ENCODE data around the gene OR5L2.

Gene OR5L2

DNA sequence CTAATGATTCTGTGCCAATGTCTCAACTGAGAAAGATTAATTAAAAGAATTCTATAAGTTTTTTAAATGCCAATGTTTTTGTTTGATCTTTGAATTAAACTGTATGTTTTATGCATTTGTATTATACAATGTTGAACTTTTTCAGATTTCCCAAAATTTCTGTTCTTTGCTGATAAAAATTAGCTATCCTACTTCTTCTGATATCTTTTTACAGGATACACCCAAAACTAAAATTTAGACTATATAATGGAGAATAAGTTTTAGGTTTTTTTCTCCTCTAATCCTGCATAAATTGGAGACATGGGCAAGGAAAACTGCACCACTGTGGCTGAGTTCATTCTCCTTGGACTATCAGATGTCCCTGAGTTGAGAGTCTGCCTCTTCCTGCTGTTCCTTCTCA lies at the start of gene OR5L2:
Gene OR5L2 (plus strand): TSS at position 301 of the 400 bp plus-strand sequence. CDS start 0 bp downstream, at position 301.
- H3K9ac ChIP-seq (ENCODE audit: low read length in 5 of 5): no peak within 1 kb of the TSS

DNA sequence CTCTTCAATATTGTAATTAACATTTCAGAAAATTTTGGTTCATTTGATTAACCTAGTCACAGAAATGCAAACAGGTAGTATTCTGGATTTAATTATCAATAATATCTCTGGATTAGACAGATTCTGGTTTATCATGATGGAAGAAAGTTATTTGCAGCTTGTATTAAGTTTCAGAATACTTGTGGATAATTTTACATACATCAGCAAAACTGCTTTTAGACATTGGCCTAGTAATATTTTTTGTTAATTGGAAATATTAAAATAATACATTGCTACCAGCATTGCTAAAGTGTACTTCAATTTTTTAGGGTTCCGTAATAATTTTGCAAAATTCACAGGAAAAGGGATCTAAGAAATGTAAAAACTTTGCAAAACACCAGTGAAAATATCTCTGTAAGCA lies 35.4 kb upstream of the OR5L2 start:
- no peak overlapping the region for H3K4me3 ChIP-seq (ENCODE audit: low read depth in 1 of 5, low read length in 5 of 5)
- no peaks in the 10 kb centered on the region for H3K27me3 ChIP-seq (ENCODE audit: control insufficient read depth in 5 of 5, insufficient read depth in 4 of 5, low read length in 5 of 5)
- H3K4me1 ChIP-seq (ENCODE audit: control insufficient read depth in 5 of 5, insufficient read depth in 5 of 5, low read length in 5 of 5): no peaks in the 10 kb centered on the region
- no peak overlapping the region for H3K9ac ChIP-seq (ENCODE audit: low read length in 5 of 5)
- H3K27ac ChIP-seq (ENCODE audit: low read depth, low read length): no peak overlapping the region
- peaks cover 0 to 4% (median 0%) of the 10 kb centered on the region in 5 donors for H3K9me3 ChIP-seq (ENCODE audit: control insufficient read depth in 5 of 5, low read length in 5 of 5)
- H3K36me3 ChIP-seq (ENCODE audit: control insufficient read depth in 5 of 5, insufficient read depth in 5 of 5, low read length in 5 of 5): no peaks in the 10 kb centered on the region

More for the DNA sequence above, at the start of gene OR5L2:
- no peak within 1 kb of the TSS for H3K27ac ChIP-seq (ENCODE audit: low read depth, low read length)
- no peak within 1 kb of the TSS for H3K4me3 ChIP-seq (ENCODE audit: low read depth in 1 of 5, low read length in 5 of 5)
- no peaks in the 10 kb centered on the region for H3K4me1 ChIP-seq (ENCODE audit: control insufficient read depth in 5 of 5, insufficient read depth in 5 of 5, low read length in 5 of 5)
- H3K9me3 ChIP-seq (ENCODE audit: control insufficient read depth in 5 of 5, low read length in 5 of 5): peaks cover 0 to 2% (median 0%) of the 10 kb centered on the region in 5 donors
- no peaks in the 10 kb centered on the region for H3K27me3 ChIP-seq (ENCODE audit: control insufficient read depth in 5 of 5, insufficient read depth in 4 of 5, low read length in 5 of 5)
- no peaks in the 10 kb centered on the region for H3K36me3 ChIP-seq (ENCODE audit: control insufficient read depth in 5 of 5, insufficient read depth in 5 of 5, low read length in 5 of 5)

DNA sequence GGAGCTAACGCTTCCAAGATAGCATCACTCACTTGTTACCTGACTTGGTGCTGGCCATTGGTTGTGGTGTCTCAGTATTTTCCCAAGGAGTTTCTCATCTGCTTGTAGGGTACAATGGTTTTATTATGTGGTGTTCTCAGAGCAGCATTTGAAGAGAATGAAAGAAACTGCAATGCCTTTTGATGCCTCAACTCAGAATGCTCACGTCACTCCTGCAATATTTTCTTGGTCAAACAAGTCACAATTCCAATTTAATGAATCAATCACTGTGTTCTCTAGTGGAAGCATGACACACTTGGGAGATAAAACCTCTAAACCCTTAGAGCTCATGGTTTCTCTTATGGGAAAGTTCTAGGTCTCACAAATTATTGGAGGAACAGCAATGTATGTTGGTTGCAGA lies 33.7 kb upstream of the OR5L2 start:
- Histone ChIP-seq H3K27me3 (ENCODE audit: control insufficient read depth in 5 of 5, insufficient read depth in 4 of 5, low read length in 5 of 5) (no peaks in the 10 kb centered on the region), H3K4me1 (ENCODE audit: control insufficient read depth in 5 of 5, insufficient read depth in 5 of 5, low read length in 5 of 5) (no peaks in the 10 kb centered on the region), H3K9me3 (ENCODE audit: control insufficient read depth in 5 of 5, low read length in 5 of 5) (peaks cover 0 to 4% (median 0%) of the 10 kb centered on the region in 5 donors), H3K9ac (ENCODE audit: low read length in 5 of 5) (no peak overlapping the region), H3K36me3 (ENCODE audit: control insufficient read depth in 5 of 5, insufficient read depth in 5 of 5, low read length in 5 of 5) (no peaks in the 10 kb centered on the region), H3K27ac (ENCODE audit: low read depth, low read length) (no peak overlapping the region), H3K4me3 (ENCODE audit: low read depth in 1 of 5, low read length in 5 of 5) (no peak overlapping the region)

DNA sequence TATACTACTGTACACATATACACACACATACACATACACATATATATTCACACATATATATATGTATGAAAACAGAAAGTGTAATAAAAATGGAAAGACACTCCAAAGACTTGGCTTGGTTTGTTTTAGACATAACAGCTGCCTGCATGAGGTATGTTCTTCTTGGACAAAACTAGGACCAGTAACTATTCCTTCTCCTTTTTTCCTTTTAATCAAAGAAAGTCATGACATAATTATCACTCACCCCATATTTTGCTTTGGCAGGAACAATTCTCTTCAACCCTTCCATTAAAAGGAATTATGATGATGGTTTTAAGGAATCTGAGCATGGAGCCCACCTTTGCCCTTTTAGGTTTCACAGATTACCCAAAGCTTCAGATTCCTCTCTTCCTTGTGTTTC lies 31.8 kb upstream of the OR5L2 start, which contains the start of gene OR5D14:
Gene OR5D14 (plus strand): TSS at position 301 of the 400 bp plus-strand sequence. CDS start 0 bp downstream, at position 301.
- no peaks in the 10 kb centered on the region for H3K36me3 ChIP-seq (ENCODE audit: control insufficient read depth in 5 of 5, insufficient read depth in 5 of 5, low read length in 5 of 5)
- no peaks in the 10 kb centered on the region for H3K27me3 ChIP-seq (ENCODE audit: control insufficient read depth in 5 of 5, insufficient read depth in 4 of 5, low read length in 5 of 5)
- no peak within 1 kb of the TSS for H3K27ac ChIP-seq (ENCODE audit: low read depth, low read length)
- no peaks in the 10 kb centered on the region for H3K4me1 ChIP-seq (ENCODE audit: control insufficient read depth in 5 of 5, insufficient read depth in 5 of 5, low read length in 5 of 5)
- H3K4me3 ChIP-seq (ENCODE audit: low read depth in 1 of 5, low read length in 5 of 5): no peak within 1 kb of the TSS
- H3K9ac ChIP-seq (ENCODE audit: low read length in 5 of 5): no peak within 1 kb of the TSS
- H3K9me3 ChIP-seq (ENCODE audit: control insufficient read depth in 5 of 5, low read length in 5 of 5): peaks cover 0 to 4% (median 0%) of the 10 kb centered on the region in 5 donors

DNA sequence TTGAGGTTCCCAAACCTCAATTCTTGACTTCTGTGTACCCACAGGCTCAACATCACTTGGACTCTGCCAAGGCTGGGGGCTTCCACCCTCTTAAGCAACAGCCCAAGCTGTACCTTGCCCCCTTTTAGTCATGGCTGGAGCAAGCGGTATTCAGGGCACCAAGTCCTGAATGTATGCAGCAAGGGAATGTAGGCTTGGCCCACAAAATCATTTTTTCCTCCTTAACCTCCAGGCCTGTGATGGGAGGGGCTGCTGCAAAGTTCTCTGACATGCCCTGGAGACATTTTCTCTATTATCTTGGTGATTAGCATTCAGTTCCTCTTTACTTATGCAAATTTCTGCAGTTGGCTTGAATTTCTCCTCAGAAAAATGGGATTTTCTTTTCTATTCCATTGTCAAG lies 20.8 kb upstream of the OR5L2 start:
- peaks cover 0 to 8% (median 6%) of the 10 kb centered on the region in 5 donors for H3K9me3 ChIP-seq (ENCODE audit: control insufficient read depth in 5 of 5, low read length in 5 of 5)
- no peak overlapping the region for H3K9ac ChIP-seq (ENCODE audit: low read length in 5 of 5)
- no peaks in the 10 kb centered on the region for H3K4me1 ChIP-seq (ENCODE audit: control insufficient read depth in 5 of 5, insufficient read depth in 5 of 5, low read length in 5 of 5)
- no peak overlapping the region for H3K4me3 ChIP-seq (ENCODE audit: low read depth in 1 of 5, low read length in 5 of 5)
- H3K36me3 ChIP-seq (ENCODE audit: control insufficient read depth in 5 of 5, insufficient read depth in 5 of 5, low read length in 5 of 5): no peaks in the 10 kb centered on the region
- no peaks in the 10 kb centered on the region for H3K27me3 ChIP-seq (ENCODE audit: control insufficient read depth in 5 of 5, insufficient read depth in 4 of 5, low read length in 5 of 5)
- no peak overlapping the region for H3K27ac ChIP-seq (ENCODE audit: low read depth, low read length)

DNA sequence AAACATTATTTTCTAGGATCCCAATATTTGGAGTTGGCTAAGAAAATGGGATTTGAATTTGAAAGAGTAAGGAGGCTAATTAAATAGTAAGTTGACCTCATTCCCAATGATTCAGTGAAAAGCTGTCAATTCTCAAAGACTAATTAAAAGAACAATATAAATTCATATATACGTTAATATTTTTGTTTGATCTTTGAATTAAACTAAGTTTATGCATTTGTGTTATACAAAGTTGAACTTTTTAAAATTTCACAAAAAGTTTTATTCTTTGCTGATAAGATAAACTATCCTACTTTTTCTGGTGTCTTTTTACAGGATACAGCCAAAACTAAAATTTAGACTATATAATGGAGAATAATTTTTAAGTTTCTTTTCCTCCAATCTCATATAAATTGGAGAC lies 16.0 kb upstream of the OR5L2 start, which contains the start of gene OR5L1:
Gene OR5L1 (plus strand): TSS at position 301 of the 400 bp plus-strand sequence. CDS start 100 bp downstream, outside the sequence.
- Histone ChIP-seq H3K9ac (ENCODE audit: low read length in 5 of 5) (no peak within 1 kb of the TSS), H3K27ac (ENCODE audit: low read depth, low read length) (no peak within 1 kb of the TSS), H3K36me3 (ENCODE audit: control insufficient read depth in 5 of 5, insufficient read depth in 5 of 5, low read length in 5 of 5) (no peaks in the 10 kb centered on the region), H3K4me3 (ENCODE audit: low read depth in 1 of 5, low read length in 5 of 5) (no peak within 1 kb of the TSS), H3K4me1 (ENCODE audit: control insufficient read depth in 5 of 5, insufficient read depth in 5 of 5, low read length in 5 of 5) (no peaks in the 10 kb centered on the region), H3K9me3 (ENCODE audit: control insufficient read depth in 5 of 5, low read length in 5 of 5) (peaks cover 0 to 3% (median 2%) of the 10 kb centered on the region in 5 donors), H3K27me3 (ENCODE audit: control insufficient read depth in 5 of 5, insufficient read depth in 4 of 5, low read length in 5 of 5) (no peaks in the 10 kb centered on the region)

DNA sequence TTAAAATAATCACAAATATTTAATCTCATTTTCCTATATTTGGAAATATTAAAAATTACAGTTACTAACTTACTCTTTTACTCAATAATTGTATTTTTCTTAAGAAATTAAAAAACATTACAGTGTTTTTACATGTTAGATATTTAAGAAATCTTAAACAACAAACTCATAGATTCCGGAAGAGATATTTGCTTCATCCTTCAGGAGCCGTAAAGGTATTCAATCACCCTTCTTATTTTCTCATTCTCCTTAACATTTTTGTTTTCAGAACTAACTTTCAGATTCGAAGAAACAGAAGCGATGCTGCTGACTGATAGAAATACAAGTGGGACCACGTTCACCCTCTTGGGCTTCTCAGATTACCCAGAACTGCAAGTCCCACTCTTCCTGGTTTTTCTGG lies 7.7 kb upstream of the OR5L2 start, which contains the start of gene OR5D18:
Gene OR5D18 (plus strand): TSS at position 301 of the 400 bp plus-strand sequence. CDS start 0 bp downstream, at position 301.
- no peaks in the 10 kb centered on the region for H3K27me3 ChIP-seq (ENCODE audit: control insufficient read depth in 5 of 5, insufficient read depth in 4 of 5, low read length in 5 of 5)
- H3K9ac ChIP-seq (ENCODE audit: low read length in 5 of 5): no peak within 1 kb of the TSS
- no peaks in the 10 kb centered on the region for H3K36me3 ChIP-seq (ENCODE audit: control insufficient read depth in 5 of 5, insufficient read depth in 5 of 5, low read length in 5 of 5)
- no peak within 1 kb of the TSS for H3K4me3 ChIP-seq (ENCODE audit: low read depth in 1 of 5, low read length in 5 of 5)
- H3K9me3 ChIP-seq (ENCODE audit: control insufficient read depth in 5 of 5, low read length in 5 of 5): peaks cover 0 to 2% (median 0%) of the 10 kb centered on the region in 5 donors
- no peaks in the 10 kb centered on the region for H3K4me1 ChIP-seq (ENCODE audit: control insufficient read depth in 5 of 5, insufficient read depth in 5 of 5, low read length in 5 of 5)
- no peak within 1 kb of the TSS for H3K27ac ChIP-seq (ENCODE audit: low read depth, low read length)

DNA sequence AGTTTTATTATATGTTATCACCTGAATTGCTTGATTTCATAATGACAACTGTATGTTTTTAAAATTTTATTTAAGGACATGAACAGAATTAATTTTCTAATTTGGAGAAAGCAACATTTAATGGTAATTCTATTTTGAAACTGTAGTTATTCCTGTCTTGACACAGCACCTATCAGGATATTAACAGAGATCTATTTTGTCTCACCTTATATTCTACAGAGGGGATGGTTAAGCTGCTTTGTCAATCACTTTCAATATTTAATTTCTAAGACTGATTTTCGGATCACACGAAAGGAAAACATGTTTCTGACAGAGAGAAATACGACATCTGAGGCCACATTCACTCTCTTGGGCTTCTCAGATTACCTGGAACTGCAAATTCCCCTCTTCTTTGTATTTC lies 11.4 kb downstream of the OR5L2 start, which contains the start of gene OR5D16:
Gene OR5D16 (plus strand): TSS at position 301 of the 400 bp plus-strand sequence. CDS start 0 bp downstream, at position 301.
- Histone ChIP-seq H3K9me3 (ENCODE audit: control insufficient read depth in 5 of 5, low read length in 5 of 5) (peaks cover 0 to 2% (median 0%) of the 10 kb centered on the region in 5 donors), H3K4me3 (ENCODE audit: low read depth in 1 of 5, low read length in 5 of 5) (no peak within 1 kb of the TSS), H3K36me3 (ENCODE audit: control insufficient read depth in 5 of 5, insufficient read depth in 5 of 5, low read length in 5 of 5) (no peaks in the 10 kb centered on the region), H3K4me1 (ENCODE audit: control insufficient read depth in 5 of 5, insufficient read depth in 5 of 5, low read length in 5 of 5) (peaks cover 0 to 5% (median 0%) of the 10 kb centered on the region in 5 donors), H3K9ac (ENCODE audit: low read length in 5 of 5) (no peak within 1 kb of the TSS), H3K27ac (ENCODE audit: low read depth, low read length) (no peak within 1 kb of the TSS), H3K27me3 (ENCODE audit: control insufficient read depth in 5 of 5, insufficient read depth in 4 of 5, low read length in 5 of 5) (no peaks in the 10 kb centered on the region)

DNA sequence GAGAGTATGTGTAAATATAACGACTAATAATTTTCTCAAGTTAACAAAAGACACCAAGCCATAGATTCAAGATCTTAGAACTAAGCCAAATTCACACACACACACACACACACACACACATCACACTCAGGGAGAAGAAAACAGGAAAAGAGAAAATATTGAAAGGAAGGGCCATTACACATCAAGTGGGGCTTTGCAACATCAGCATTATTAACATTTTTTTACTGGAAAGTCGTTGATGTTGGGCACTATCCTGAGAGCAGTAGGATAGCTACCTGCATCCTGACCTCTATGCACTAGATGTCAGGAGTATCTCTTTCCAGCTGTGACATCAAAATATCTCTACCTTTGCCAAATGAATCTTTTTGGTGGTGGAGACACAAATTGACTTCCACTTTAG lies 20.4 kb downstream of the OR5L2 start:
- peaks cover 0 to 3% (median 0%) of the 10 kb centered on the region in 5 donors for H3K4me1 ChIP-seq (ENCODE audit: control insufficient read depth in 5 of 5, insufficient read depth in 5 of 5, low read length in 5 of 5)
- H3K27ac ChIP-seq (ENCODE audit: low read depth, low read length): no peak overlapping the region
- H3K4me3 ChIP-seq (ENCODE audit: low read depth in 1 of 5, low read length in 5 of 5): no peak overlapping the region
- H3K36me3 ChIP-seq (ENCODE audit: control insufficient read depth in 5 of 5, insufficient read depth in 5 of 5, low read length in 5 of 5): no peaks in the 10 kb centered on the region
- H3K9ac ChIP-seq (ENCODE audit: low read length in 5 of 5): no peak overlapping the region
- no peaks in the 10 kb centered on the region for H3K9me3 ChIP-seq (ENCODE audit: control insufficient read depth in 5 of 5, low read length in 5 of 5)
- H3K27me3 ChIP-seq (ENCODE audit: control insufficient read depth in 5 of 5, insufficient read depth in 4 of 5, low read length in 5 of 5): no peaks in the 10 kb centered on the region

DNA sequence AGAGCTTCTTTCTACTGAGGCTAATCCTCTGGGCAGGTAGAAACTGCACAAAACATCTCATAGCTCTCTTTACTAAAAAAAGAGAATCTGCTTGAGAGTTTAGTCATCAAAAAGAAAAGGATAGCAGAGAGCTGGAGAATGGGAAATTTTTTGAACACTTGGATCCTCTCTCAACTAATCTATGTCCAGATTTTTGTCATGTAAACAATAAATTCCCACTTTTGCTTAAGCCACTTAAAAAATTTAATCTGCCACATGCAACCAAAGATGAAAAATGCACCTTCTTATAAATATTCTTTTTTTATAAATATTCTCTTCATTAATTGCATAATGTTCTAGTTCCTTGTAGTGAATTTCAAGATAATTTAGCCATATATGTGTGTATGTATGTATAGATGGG lies 22.0 kb downstream of the OR5L2 start:
- H3K27me3 ChIP-seq (ENCODE audit: control insufficient read depth in 5 of 5, insufficient read depth in 4 of 5, low read length in 5 of 5): no peaks in the 10 kb centered on the region
- no peak overlapping the region for H3K4me3 ChIP-seq (ENCODE audit: low read depth in 1 of 5, low read length in 5 of 5)
- H3K4me1 ChIP-seq (ENCODE audit: control insufficient read depth in 5 of 5, insufficient read depth in 5 of 5, low read length in 5 of 5): peaks cover 0 to 3% (median 0%) of the 10 kb centered on the region in 5 donors

More for the DNA sequence above, 22.0 kb downstream of the OR5L2 start:
- Histone ChIP-seq H3K36me3 (ENCODE audit: control insufficient read depth in 5 of 5, insufficient read depth in 5 of 5, low read length in 5 of 5) (no peaks in the 10 kb centered on the region), H3K9me3 (ENCODE audit: control insufficient read depth in 5 of 5, low read length in 5 of 5) (no peaks in the 10 kb centered on the region), H3K27ac (ENCODE audit: low read depth, low read length) (no peak overlapping the region), H3K9ac (ENCODE audit: low read length in 5 of 5) (no peak overlapping the region)
